ENCODE measurements around the gene TRPM7. TPM values are rescaled to one million over a fixed set of nuclear protein-coding genes. Genes with fewer than 3 reads are reported as not detected.
A peak's percentile ranks its signal among the peaks of the same experiment; 100 is the strongest.

Gene TRPM7
- total RNA-seq, 2 donors from 2014 or later: 42.7 to 46.4 TPM

DNA sequence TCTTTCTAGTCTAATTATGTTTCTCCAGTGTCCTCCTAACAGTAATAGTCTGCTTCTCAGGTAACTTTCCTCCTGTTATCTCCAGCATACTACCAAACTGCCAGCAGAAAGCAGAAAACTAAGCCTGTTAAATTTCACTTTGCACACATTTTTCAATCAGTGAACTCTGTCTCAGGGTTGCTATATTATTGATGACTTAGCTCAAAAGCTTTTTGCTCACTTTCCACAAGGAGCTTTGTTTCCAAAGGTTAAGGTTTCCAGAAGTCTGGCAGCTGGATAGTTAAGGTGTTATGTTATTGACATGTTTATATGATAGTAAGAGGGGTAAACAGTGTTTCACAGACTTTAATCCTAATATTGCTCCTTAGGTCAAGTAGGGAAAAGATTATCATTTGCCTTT is 5.1 kb downstream of the TRPM7 start:
- Histone ChIP-seq H3K27ac (ENCODE audit: low read depth, low read length) (no peak overlapping the region), H3K9ac (ENCODE audit: extremely low read depth, low read length, poor library complexity, severe bottlenecking) (no peak overlapping the region), H3K27me3 (ENCODE audit: control insufficient read depth, insufficient read depth, low read length, poor library complexity, severe bottlenecking) (no peaks in the 10 kb centered on the region), H3K9me3 (ENCODE audit: control insufficient read depth, low read length) (no peaks in the 10 kb centered on the region), H3K4me1 (ENCODE audit: control insufficient read depth, insufficient read depth, low read length) (peaks cover 5% of the 10 kb centered on the region), H3K36me3 (ENCODE audit: control insufficient read depth, insufficient read depth, low read length) (peaks cover 16% of the 10 kb centered on the region), H3K4me3 (ENCODE audit: low read length) (no peak overlapping the region)
- Mint-ChIP-seq H3K27me3 (ENCODE audit: insufficient read depth) (no peaks in the 10 kb centered on the region), H3K36me3 (ENCODE audit: low read depth) (peaks cover 31% of the 10 kb centered on the region), H3K9me3 (no peaks in the 10 kb centered on the region), H3K27ac (peak overlapping the region; percentile 66), H3K4me3 (no peak overlapping the region), H3K4me1 (peaks cover 9% of the 10 kb centered on the region)
- TF ChIP-seq, protein P1, sequence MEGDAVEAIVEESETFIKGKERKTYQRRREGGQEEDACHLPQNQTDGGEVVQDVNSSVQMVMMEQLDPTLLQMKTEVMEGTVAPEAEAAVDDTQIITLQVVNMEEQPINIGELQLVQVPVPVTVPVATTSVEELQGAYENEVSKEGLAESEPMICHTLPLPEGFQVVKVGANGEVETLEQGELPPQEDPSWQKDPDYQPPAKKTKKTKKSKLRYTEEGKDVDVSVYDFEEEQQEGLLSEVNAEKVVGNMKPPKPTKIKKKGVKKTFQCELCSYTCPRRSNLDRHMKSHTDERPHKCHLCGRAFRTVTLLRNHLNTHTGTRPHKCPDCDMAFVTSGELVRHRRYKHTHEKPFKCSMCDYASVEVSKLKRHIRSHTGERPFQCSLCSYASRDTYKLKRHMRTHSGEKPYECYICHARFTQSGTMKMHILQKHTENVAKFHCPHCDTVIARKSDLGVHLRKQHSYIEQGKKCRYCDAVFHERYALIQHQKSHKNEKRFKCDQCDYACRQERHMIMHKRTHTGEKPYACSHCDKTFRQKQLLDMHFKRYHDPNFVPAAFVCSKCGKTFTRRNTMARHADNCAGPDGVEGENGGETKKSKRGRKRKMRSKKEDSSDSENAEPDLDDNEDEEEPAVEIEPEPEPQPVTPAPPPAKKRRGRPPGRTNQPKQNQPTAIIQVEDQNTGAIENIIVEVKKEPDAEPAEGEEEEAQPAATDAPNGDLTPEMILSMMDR (conservative IDR thresholded peaks at IDR 0.05): no peak
- no peak for DNase-seq

DNA sequence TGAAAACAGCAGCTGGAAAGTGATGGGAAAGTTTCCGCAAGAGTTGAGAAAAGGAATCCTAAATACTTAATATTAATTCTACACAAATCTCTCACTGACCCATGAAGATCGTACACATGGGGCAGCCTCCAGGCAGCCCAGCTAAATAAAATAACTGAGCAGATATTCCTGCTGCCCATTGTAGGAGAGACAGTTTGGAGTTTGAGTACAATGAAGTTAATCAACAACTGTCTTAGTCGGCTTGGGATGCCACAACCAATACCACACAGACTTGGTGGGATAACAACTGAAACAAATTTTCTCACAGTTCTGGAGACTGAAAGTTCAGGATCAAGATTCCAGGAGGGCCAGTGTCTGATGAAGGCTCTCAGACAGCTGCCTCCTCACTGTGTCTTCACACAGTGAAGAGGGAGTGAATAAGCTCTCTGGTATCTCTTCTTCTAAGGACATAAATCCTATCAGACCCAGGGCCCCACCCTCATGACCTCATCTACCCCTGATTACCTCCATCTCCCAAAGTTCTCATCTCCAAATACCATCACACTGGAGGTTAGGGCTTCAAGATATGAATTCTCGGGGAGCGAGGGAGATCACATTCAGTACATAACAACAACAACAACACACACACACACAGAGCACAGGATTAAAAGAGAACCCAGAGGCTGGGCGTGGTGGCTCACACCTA is 9.7 kb downstream of the TRPM7 start:
- H3K4me3 Mint-ChIP-seq: no peak overlapping the region
- peaks cover 29% of the 10 kb centered on the region for H3K36me3 ChIP-seq (ENCODE audit: control insufficient read depth, insufficient read depth, low read length)
- H3K9me3 Mint-ChIP-seq: no peaks in the 10 kb centered on the region
- H3K27ac Mint-ChIP-seq: peak overlapping the region; percentile 67
- H3K27me3 Mint-ChIP-seq (ENCODE audit: insufficient read depth): no peaks in the 10 kb centered on the region
- H3K4me3 ChIP-seq (ENCODE audit: low read length): no peak overlapping the region
- H3K4me1 Mint-ChIP-seq: peaks cover 5% of the 10 kb centered on the region
- H3K9ac ChIP-seq (ENCODE audit: extremely low read depth, low read length, poor library complexity, severe bottlenecking): no peak overlapping the region
- 83 to 90% methylated on average over 3 to 6 of the region's 6 CpGs for WGBS, 2 experiments (ENCODE audit: insufficient coverage in 1 of 2, insufficient read length in 1 of 2)
- H3K36me3 Mint-ChIP-seq (ENCODE audit: low read depth): peaks cover 18% of the 10 kb centered on the region
- no peaks in the 10 kb centered on the region for H3K9me3 ChIP-seq (ENCODE audit: control insufficient read depth, low read length)
- no peak overlapping the region for H3K27ac ChIP-seq (ENCODE audit: low read depth, low read length)
- TF ChIP-seq, protein P1 (conservative IDR thresholded peaks at IDR 0.05): no peak
- no peaks in the 10 kb centered on the region for H3K27me3 ChIP-seq (ENCODE audit: control insufficient read depth, insufficient read depth, low read length, poor library complexity, severe bottlenecking)
- peaks cover 5% of the 10 kb centered on the region for H3K4me1 ChIP-seq (ENCODE audit: control insufficient read depth, insufficient read depth, low read length)
- DNase-seq: peak; percentile 56

DNA sequence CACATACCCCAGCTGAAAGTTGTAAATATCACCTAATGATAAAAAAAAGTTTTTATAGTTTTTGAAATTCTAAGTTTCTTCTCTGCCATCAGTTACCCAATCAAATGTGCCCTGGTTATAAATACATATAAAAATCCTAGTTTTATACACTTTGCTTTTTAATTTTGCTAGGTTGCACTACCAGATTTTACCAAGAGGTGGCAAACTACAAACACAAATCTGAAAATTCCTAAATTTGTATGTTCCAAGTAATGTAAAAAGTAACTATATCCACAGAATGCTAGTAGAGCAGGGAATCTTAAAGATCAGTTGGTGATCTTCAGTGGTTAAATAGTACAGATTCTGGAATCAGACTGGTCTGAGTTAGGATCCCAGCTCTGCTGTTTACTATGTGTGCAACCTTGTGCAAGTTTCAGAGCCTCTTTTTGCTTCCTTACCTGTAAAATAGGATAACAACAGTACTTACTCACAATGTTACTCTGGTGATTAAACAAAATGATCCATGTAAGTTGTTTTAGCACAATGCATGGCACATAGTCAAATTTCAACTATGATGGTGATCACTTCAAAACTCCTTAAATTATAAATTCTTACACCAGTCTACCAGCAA is 11.0 kb downstream of the TRPM7 start:
- H3K27ac Mint-ChIP-seq: no peak overlapping the region
- TF ChIP-seq, protein P1 (conservative IDR thresholded peaks at IDR 0.05): peak; percentile 90
- Histone ChIP-seq H3K27me3 (ENCODE audit: control insufficient read depth, insufficient read depth, low read length, poor library complexity, severe bottlenecking) (no peaks in the 10 kb centered on the region), H3K27ac (ENCODE audit: low read depth, low read length) (no peak overlapping the region), H3K9me3 (ENCODE audit: control insufficient read depth, low read length) (no peaks in the 10 kb centered on the region), H3K4me3 (ENCODE audit: low read length) (no peak overlapping the region), H3K4me1 (ENCODE audit: control insufficient read depth, insufficient read depth, low read length) (peaks cover 5% of the 10 kb centered on the region), H3K36me3 (ENCODE audit: control insufficient read depth, insufficient read depth, low read length) (peaks cover 24% of the 10 kb centered on the region), H3K9ac (ENCODE audit: extremely low read depth, low read length, poor library complexity, severe bottlenecking) (no peak overlapping the region)
- no peaks in the 10 kb centered on the region for H3K9me3 Mint-ChIP-seq
- no peak for DNase-seq
- H3K27me3 Mint-ChIP-seq (ENCODE audit: insufficient read depth): no peaks in the 10 kb centered on the region
- H3K36me3 Mint-ChIP-seq (ENCODE audit: low read depth): peaks cover 13% of the 10 kb centered on the region
- H3K4me1 Mint-ChIP-seq: peaks cover 5% of the 10 kb centered on the region
- H3K4me3 Mint-ChIP-seq: no peak overlapping the region

Data from endodermal cell (in vitro differentiated cells).